Islet precursor cell (in vitro differentiated cells): ENCODE data around the gene ZNF24.

Source experiments
- DNase-seq: peaks from one replicate; pipeline ENCODE4 v3.0.0-alpha.2; 2018

ZNF24 gene

DNA sequence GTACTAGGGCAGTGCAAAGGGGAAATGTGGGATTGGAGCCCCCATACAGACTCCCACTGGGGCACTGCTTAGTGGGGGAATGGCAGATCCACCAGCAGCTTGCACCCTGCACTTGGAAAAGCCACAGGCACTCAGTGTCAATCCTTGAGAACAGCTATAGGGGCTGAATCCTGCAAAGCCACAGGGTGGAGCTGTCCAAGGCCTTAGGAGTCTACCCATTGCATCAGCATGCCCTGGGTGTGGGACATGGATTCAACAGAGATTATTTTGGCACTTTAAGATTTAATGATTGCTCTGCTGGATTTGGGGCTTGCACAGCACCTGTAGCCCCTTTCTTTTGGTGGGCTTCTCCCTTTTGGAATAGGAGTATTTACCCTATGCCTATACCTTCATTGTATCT lies 8.6 kb upstream of the ZNF24 start:
- no peak for DNase-seq

GRCh38 chr18:35352283-35352682 lies 8.1 kb upstream of the ZNF24 start:
- DNase-seq, result no peak

- no peak for DNase-seq
Observed at GRCh38 chr18:35348001-35348400, 3.8 kb upstream of the ZNF24 start.

GRCh38 chr18:35345950-35346349 lies 1.7 kb upstream of the ZNF24 start:
- no peak for DNase-seq

GRCh38 chr18:35345460-35345921 lies 1.3 kb upstream of the ZNF24 start:
- no peak for DNase-seq

DNA sequence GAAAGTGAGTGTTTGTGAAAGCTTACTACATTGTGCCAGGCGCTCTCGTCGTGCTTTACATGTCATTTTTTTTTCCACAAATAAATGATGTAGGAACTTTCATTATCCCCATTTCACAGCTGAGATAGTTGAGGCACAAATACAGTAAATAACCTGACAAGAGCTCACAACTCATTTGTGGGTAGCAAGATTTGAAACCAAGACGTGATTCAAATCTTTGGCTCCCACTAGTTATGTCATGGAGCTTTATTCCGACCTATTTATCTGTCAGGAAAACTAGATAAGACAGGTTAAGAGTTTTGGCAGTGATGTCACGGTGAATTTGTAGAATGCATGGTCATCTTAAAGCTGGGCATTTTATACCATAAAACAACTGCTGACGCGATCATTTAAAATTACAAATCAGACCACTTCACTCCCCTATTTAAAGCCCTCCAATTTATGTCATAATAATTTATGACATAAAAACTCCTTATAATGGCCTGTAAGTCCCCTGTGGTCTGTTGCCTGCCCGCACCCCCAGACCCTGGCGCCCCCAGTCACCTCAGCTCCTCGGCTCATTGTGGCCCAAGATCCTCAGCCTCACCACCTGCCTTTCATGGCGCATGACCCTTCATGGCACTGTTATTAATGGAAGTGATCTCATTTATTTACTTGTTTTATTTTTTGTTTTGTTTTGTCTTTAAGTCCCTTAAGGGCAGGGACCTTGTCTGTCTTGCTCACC lies 678 bp upstream of the ZNF24 start:
- no peak for DNase-seq

- DNase-seq, result no peak
Observed at GRCh38 chr18:35343488-35343935, 708 bp downstream of the ZNF24 start.

DNA sequence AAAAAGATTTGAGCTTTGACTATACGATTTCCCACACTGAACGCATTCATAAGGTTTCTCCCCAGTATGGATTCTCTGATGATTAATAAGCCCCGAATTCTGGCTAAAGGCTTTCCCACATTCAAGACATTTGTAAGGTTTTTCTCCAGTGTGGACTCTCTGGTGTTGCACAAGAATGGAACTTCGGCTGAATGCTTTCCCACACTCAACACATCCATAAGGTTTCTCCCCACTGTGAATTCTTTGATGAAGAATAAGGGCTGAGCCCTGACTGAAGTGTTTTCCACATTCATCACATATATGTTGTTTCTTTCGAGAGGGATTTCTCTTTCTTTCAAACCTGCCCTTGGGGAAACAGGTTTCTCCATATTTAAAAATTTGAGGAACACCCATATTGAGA lies 6.9 kb downstream of the ZNF24 start:
- DNase-seq, result no peak

GRCh38 chr18:35335866-35336265 lies 8.4 kb downstream of the ZNF24 start:
- DNase-seq, result no peak

DNA sequence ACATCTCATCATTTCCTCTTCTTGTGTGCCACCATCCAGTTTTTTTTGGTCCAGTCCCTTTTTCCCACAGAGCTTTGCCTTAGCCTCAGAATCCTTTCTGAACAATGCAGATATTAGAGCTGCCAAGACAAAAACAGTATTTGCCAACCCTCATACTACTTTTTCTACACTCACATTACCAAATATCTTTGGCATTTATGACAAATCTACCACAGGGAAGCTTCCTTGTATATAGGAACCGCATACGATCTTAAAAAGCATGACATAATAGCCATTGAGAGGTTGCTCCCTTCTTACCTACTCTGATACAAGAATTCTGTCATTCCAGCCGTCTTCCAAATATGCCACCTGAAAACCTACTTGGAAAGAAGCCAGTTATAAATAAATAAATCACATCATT lies 9.4 kb downstream of the ZNF24 start:
- DNase-seq, result no peak

DNA sequence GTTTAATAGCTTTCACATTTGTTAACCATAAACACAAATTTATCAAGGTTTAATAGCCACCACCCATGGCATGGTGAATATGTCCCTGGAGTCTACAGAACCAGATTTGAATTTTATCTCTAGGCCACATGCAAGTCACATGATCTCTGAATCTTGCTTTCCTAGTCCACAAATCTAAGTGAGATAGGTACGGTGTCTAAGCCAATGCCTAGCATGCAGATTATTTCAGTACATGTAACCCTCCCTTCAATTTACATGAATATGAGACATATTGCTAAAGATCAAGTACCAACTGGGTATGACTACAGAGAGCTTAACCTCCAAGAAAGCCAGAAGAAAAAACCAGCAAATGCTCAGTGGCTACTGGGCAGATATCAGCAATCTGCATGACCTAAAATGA lies 10.0 kb downstream of the ZNF24 start:
- no peak for DNase-seq

DNA sequence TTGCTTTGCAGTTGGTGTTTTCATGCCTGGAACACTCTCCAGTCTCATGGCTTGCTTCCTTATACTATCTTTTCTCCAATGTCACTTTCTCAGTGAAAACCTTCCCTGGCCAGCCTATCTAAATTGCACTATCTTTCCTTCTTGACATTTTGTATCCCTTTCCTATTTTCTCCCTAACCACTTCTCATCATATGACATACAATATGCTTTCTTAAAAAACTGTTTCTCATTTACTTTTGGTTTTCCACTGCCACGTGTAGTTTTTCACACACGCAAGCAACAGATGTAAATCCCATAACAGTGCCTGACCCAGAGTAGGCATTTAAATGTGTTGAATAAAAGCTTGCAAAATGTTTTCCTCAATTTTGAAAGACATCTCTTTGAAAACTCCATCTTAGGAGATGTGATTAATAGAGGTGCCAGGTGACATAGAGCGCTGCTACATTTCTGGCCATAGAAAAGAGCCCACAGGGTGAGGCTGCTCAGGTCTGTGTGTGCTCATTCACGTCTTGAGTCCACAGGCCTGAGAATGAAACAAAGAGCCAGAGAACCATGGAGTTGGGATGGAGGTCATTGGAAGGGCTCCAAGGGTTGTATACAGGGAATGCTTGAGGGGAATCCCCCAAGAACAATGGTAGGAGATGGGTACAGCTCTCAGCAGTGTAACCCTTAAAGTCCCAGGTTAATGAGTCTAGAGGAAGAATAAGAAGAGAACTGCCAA lies 12.7 kb downstream of the ZNF24 start:
- DNase-seq, result no peak

- no peak for DNase-seq
Observed at GRCh38 chr18:35328868-35329267, 15.4 kb downstream of the ZNF24 start.

- DNase-seq, result no peak
Observed at GRCh38 chr18:35326695-35327387, 17.4 kb downstream of the ZNF24 start.

- DNase-seq, result no peak
Observed at GRCh38 chr18:35324926-35325655, 19.1 kb downstream of the ZNF24 start.

- DNase-seq, result no peak
Observed at GRCh38 chr18:35322486-35323458, 21.4 kb downstream of the ZNF24 start.

DNA sequence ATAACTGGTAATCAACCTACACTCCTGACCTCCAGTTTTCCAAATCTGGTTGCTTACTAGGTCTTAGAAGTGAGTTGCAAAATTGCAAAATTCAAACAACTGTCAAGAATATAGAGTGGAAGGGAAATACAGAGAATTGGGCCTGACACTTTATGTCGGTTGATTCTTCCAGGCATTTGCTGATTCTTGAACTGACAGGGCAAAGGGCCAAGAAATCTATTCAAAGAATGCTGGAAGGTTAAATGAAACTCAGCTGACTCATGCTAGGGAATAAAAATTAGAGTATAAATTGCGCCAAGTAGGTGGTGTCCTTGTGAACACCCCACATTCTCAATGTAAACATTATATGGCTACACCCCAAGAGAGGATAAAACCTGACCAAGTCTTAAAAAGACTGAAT lies 32.7 kb downstream of the ZNF24 start:
- no peak for DNase-seq

- DNase-seq, result no peak
Observed at GRCh38 chr18:35306588-35307250, 37.5 kb downstream of the ZNF24 start.

DNA sequence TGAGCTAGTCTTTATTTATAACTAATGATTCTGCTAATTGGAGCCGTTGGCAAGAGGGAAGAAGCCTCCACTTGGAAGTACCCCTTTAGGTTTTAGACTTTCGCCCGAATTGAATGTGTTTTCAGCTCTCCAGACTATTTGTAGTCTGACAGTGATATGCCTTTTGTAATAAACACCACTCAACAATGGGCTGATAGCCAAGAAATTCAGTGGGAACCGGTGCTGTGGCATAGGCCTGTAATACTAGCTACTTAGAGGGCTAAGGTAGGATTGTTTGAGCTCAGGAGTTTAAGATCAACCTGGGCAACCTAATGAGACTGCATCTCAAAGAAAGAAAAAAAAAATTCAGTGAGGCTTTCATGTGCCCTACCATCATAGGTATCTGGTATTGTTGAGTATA lies 40.6 kb downstream of the ZNF24 start:
- DNase-seq, result no peak

DNA sequence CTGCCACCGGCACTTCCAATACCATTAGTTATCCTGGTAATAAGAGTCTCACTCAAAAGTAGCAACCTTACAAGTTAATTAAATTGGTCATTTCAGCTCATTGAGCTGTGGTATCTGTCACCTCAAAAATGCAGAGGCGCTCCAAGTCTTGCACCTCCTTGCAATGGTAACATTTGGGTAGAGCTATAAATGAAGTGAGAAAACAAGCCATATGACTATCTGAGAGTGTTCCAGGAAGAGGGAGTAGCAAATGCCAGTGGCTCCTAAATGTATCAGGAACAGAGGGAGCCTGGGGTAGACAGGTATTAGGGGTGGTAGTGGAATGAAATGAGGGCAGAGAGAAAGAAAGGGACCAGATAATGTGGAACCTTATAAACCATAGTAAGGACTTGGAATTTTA lies 48.2 kb downstream of the ZNF24 start:
- no peak for DNase-seq

DNA sequence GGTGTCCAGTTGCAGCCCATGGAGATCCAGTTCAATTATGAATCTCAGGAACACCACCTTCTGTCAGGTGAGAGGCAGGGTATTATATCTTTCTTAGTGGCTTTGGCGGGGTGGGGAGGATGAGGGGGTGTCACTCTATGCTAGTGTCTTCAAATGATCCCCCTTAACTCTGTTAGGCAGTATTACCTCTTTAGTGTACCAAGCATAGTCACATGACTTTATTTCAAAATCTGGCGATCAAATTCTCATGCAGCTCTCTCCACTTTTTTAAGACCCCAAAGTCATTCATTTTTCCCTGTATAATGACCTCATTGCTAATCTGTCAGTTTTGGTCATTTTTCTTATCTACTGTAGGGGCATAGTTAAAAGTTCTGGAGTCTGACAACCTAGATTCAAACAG lies 53.1 kb downstream of the ZNF24 start:
- no peak for DNase-seq
